ENCODE data around the gene PPP1R14D. TPM values are rescaled to one million over a fixed set of nuclear protein-coding genes. Genes with fewer than 3 reads are reported as not detected.

PPP1R14D gene
- total RNA-seq, 1 experiment from 2014 or later, result not detected

DNA sequence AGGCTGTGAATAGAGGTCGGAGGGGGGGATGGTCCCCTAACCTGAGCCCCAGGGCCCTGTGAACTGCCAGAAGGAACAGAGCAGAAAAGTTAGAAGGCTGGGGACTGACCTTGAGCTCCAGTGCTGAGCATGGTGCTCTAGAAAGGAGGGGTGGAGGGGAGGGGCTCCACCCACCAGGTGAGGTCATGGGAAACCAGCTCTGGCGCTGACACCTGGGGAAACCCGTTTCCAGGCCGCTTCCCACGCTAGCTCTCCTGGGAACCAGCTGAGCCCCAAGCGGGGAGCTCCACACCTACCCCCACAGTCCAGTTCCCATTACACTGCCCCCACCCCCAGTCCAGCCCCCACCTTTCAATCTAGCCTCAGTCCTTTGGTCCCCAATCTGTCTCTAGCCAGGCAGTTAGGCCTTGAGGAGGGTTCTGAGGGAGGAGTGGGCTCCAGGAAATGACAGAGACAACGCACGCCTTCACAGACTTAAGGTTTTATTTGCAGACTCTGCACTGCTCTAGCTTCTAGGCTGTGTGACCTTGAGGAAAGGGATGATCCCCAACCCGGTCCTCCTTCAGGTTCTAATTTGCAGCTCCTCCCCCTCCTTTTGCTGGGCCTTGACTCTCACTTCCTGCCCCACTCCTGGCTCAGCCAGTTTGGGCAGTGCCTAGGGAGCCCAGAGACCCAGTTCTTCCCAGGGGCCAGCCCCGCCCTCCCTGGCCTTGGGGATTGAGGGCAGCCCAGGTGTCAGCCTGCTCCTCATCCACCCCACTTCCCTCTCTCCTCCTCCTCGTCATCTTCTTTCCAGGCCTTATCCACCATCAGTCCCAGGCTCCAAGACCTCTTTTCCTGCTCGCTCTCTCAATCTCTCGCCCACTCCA is 43.5 kb upstream of the PPP1R14D start:
- no peak overlapping the region for H3K23ac ChIP-seq (ENCODE audit: insufficient read length, low read depth, low read length)
- H4K91ac ChIP-seq (ENCODE audit: insufficient read length, low read depth, low read length), result no peak overlapping the region
- no peaks in the 10 kb centered on the region; a peak in 1 of 5 replicates for H3K9me3 Mint-ChIP-seq
- peaks cover 23 to 38% of the 10 kb centered on the region in 2 experiments for H3K4me1 Mint-ChIP-seq
- H3K4ac ChIP-seq (ENCODE audit: low read depth, low read length), result no peak overlapping the region
- H4K8ac ChIP-seq (replicated peaks; ENCODE audit: insufficient read length, low read depth, low read length), result no peak overlapping the region
- H2AK5ac ChIP-seq (ENCODE audit: insufficient read length, low read length), result no peak overlapping the region
- no peak overlapping the region for H2BK120ac ChIP-seq (ENCODE audit: low read depth, low read length, poor library complexity, severe bottlenecking)
- no peak overlapping the region for H2BK5ac ChIP-seq (ENCODE audit: insufficient read length, low read length)
- H3K23me2 ChIP-seq (ENCODE audit: insufficient read length, low read depth, low read length, poor library complexity, severe bottlenecking), result peaks cover 3% of the 10 kb centered on the region
- no peak overlapping the region for H3K18ac ChIP-seq (ENCODE audit: insufficient read length, low read depth, low read length)
- no peak overlapping the region for H3K27ac ChIP-seq (ENCODE audit: insufficient read length, low read depth, low read length)
- peak overlapping the region; percentile 8 for H3K4me2 ChIP-seq (ENCODE audit: insufficient read depth, insufficient read length, low read length)
- no peak overlapping the region for H3T11ph ChIP-seq (ENCODE audit: low read length)
- no peak overlapping the region for H3K56ac ChIP-seq (ENCODE audit: insufficient read length, low read depth, low read length)
- no peak overlapping the region for H3K9ac ChIP-seq (ENCODE audit: extremely low read depth, insufficient read length, low read length)
- H3K36me3 Mint-ChIP-seq (ENCODE audit: insufficient read depth in 1 of 3, low read depth in 3 of 3), result no peaks in the 10 kb centered on the region
- DNase-seq, result peak; percentile 79
- H3K27me3 Mint-ChIP-seq (ENCODE audit: low read depth), result peaks cover 2% of the 10 kb centered on the region
- no peak overlapping the region for H2BK20ac ChIP-seq (ENCODE audit: low read depth, low read length, poor library complexity, severe bottlenecking)
- H4K20me1 ChIP-seq (ENCODE audit: control insufficient read depth, insufficient read depth, insufficient read length), result no peaks in the 10 kb centered on the region
- H3K27ac Mint-ChIP-seq, result peak overlapping the region in 2 of 3 experiments; percentile 20 to 54; a peak in 4 of 7 replicates
- TF ChIP-seq, protein P1, sequence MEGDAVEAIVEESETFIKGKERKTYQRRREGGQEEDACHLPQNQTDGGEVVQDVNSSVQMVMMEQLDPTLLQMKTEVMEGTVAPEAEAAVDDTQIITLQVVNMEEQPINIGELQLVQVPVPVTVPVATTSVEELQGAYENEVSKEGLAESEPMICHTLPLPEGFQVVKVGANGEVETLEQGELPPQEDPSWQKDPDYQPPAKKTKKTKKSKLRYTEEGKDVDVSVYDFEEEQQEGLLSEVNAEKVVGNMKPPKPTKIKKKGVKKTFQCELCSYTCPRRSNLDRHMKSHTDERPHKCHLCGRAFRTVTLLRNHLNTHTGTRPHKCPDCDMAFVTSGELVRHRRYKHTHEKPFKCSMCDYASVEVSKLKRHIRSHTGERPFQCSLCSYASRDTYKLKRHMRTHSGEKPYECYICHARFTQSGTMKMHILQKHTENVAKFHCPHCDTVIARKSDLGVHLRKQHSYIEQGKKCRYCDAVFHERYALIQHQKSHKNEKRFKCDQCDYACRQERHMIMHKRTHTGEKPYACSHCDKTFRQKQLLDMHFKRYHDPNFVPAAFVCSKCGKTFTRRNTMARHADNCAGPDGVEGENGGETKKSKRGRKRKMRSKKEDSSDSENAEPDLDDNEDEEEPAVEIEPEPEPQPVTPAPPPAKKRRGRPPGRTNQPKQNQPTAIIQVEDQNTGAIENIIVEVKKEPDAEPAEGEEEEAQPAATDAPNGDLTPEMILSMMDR (conservative IDR thresholded peaks at IDR 0.05), result no peak
- H3K14ac ChIP-seq (ENCODE audit: insufficient read depth, low read length), result no peak overlapping the region
- H4K5ac ChIP-seq (ENCODE audit: insufficient read length, low read depth, low read length), result no peak overlapping the region
- H3K9me3 ChIP-seq (ENCODE audit: control insufficient read depth, low read depth, low read length), result no peaks in the 10 kb centered on the region
- no CpG with 5 or more reads among the region's 13 CpGs for WGBS (ENCODE audit: extremely low coverage, insufficient read length, low lambda C conversion rate)
- H2BK12ac ChIP-seq (ENCODE audit: insufficient read length, low read depth, low read length), result no peak overlapping the region
- H3K4me3 Mint-ChIP-seq, result peak overlapping the region; percentile 32 to 55; a peak in 3 of 5 replicates
- no peaks in the 10 kb centered on the region for H3K79me1 ChIP-seq (ENCODE audit: insufficient read depth, low read depth, low read length, poor library complexity, severe bottlenecking)
- H2BK15ac ChIP-seq (ENCODE audit: low read depth, low read length), result no peak overlapping the region; the same call in 1 of the 2 replicates
- H3K4me1 ChIP-seq (ENCODE audit: insufficient read depth, low read length), result no peaks in the 10 kb centered on the region; the same call in 1 of the 2 replicates
- no peaks in the 10 kb centered on the region for H3K27me3 ChIP-seq (ENCODE audit: insufficient read depth, low read length)
- no peaks in the 10 kb centered on the region for H3K79me2 ChIP-seq (ENCODE audit: insufficient read depth, low read length)
- H2AFZ ChIP-seq (ENCODE audit: low read length), result no peak overlapping the region

Data from H9 (cell line).